Uterus (tissue), 2 donors: ENCODE data around the gene CORO7.

Source experiments
- CTCF ChIP-seq, 4 experiments: fragments of 200-600 bp in 2 of 4; fragments of 450-650 bp in 2 of 4; sonication (generic) in 2 of 4; IDR thresholded peaks; one replicate each; pipeline ENCODE4 v1.5.1; 2016 to 2019; ENCODE audit warnings: antibody characterized with exemption in 4 of 4, mild to moderate bottlenecking in 2 of 4, moderate library complexity in 1 of 4
- POLR2A ChIP-seq, 2 donors: fragments of 450-650 bp; IDR thresholded peaks; one replicate each; pipeline ENCODE4 v1.6.1; 2016; ENCODE audit warnings: antibody characterized with exemption in 2 of 2, mild to moderate bottlenecking in 1 of 2, moderate library complexity in 1 of 2

GRCh38 chr16:4354512-4355409 lies 61.6 kb downstream of the CORO7 start:
- TF ChIP-seq CTCF (IDR thresholded peaks at IDR 0.05) (no peak), POLR2A (IDR thresholded peaks at IDR 0.05) (no peak)
